HG03460 (cell line): Measurements from ENCODE around the gene TMPRSS3.

Experiments
- ATAC-seq: cut with Tn5 transposase; IDR thresholded peaks from one replicate; pipeline ENCODE4 v1.9.1; 2021; ENCODE audit not compliant: unreplicated experiment

TMPRSS3 gene

GRCh38 chr21:42338729-42339715 is 56.8 kb downstream of the TMPRSS3 start:
- ATAC-seq, result no peak

GRCh38 chr21:42337830-42338728 is 57.8 kb downstream of the TMPRSS3 start:
- ATAC-seq, result no peak

GRCh38 chr21:42337276-42337675 is 58.6 kb downstream of the TMPRSS3 start:
- no peak for ATAC-seq

GRCh38 chr21:42336054-42336453 is 59.8 kb downstream of the TMPRSS3 start:
- no peak for ATAC-seq

GRCh38 chr21:42332557-42333317 is 63.1 kb downstream of the TMPRSS3 start:
- ATAC-seq, result no peak

- ATAC-seq, result no peak
These were observed 64.2 kb downstream of the TMPRSS3 start for GRCh38 chr21:42331660-42332059.

- no peak for ATAC-seq
These were observed 65.2 kb downstream of the TMPRSS3 start for GRCh38 chr21:42330380-42331371.

GRCh38 chr21:42324896-42325295 is 71.0 kb downstream of the TMPRSS3 start:
- ATAC-seq, result no peak
